GM12892 (cell line): ENCODE measurements around the gene GFI1B.

ENCODE experiments used
- POLR2A ChIP-seq: IDR thresholded peaks from 2 replicates; pipeline ENCODE4 v1.6.1; 2011; ENCODE audit warnings: low read depth, low read length, control low read depth
- TAF1 ChIP-seq: IDR thresholded peaks from 2 replicates; pipeline ENCODE4 v1.6.1; 2011; ENCODE audit warnings: low read depth, mild to moderate bottlenecking, control low read depth, low read length, borderline replicate concordance

GRCh38 chr9:132970324-132971062, 8.0 kb upstream of the GFI1B start:
- TF ChIP-seq POLR2A, result no peak
- TF ChIP-seq TAF1, result 0 out of 2 replicates have a peak, but pooled peaks have one; percentile 16
